ENCODE results near the gene THUMPD1.

THUMPD1 gene

GRCh38 chr16:20740901-20741521 lies 607 bp downstream of the THUMPD1 start:
- no peak for TF ChIP-seq CTCF (IDR thresholded peaks at IDR 0.05; ENCODE audit: insufficient read depth, low read depth, low read length, missing control alignments)
- DNase-seq (ENCODE audit: low read depth) = peak; percentile 91

GRCh38 chr16:20740007-20740883 lies 1.4 kb downstream of the THUMPD1 start:
- H3K4me3 ChIP-seq (ENCODE audit: low read depth, low read length) = peak overlapping the region; percentile 97
- DNase-seq (ENCODE audit: low read depth) = peak; percentile 40
- peak; percentile 29 for TF ChIP-seq CTCF (IDR thresholded peaks at IDR 0.05; ENCODE audit: insufficient read depth, low read depth, low read length, missing control alignments)

More at GRCh38 chr16:20740901-20741521, 607 bp downstream of the THUMPD1 start:
- peak overlapping the region; percentile 97 for H3K4me3 ChIP-seq (ENCODE audit: low read depth, low read length)

- DNase-seq (ENCODE audit: low read depth) = no peak
- TF ChIP-seq CTCF (IDR thresholded peaks at IDR 0.05; ENCODE audit: insufficient read depth, low read depth, low read length, missing control alignments) = no peak
- no peak overlapping the region for H3K4me3 ChIP-seq (ENCODE audit: low read depth, low read length)
Observed at GRCh38 chr16:20735490-20735889, 6.1 kb downstream of the THUMPD1 start.

- TF ChIP-seq CTCF (IDR thresholded peaks at IDR 0.05; ENCODE audit: insufficient read depth, low read depth, low read length, missing control alignments) = no peak
- no peak for DNase-seq (ENCODE audit: low read depth)
- no peak overlapping the region for H3K4me3 ChIP-seq (ENCODE audit: low read depth, low read length)
Observed at GRCh38 chr16:20734782-20735181, 6.8 kb downstream of the THUMPD1 start.

- DNase-seq (ENCODE audit: low read depth) = no peak
- no peak for TF ChIP-seq CTCF (IDR thresholded peaks at IDR 0.05; ENCODE audit: insufficient read depth, low read depth, low read length, missing control alignments)
- H3K4me3 ChIP-seq (ENCODE audit: low read depth, low read length) = no peak overlapping the region
Observed at GRCh38 chr16:20734056-20734455, 7.6 kb downstream of the THUMPD1 start.

- no peak for TF ChIP-seq CTCF (IDR thresholded peaks at IDR 0.05; ENCODE audit: insufficient read depth, low read depth, low read length, missing control alignments)
Observed at GRCh38 chr16:20729141-20729540, 12.5 kb downstream of the THUMPD1 start.

More at GRCh38 chr16:20729141-20729540, 12.5 kb downstream of the THUMPD1 start:
- H3K4me3 ChIP-seq (ENCODE audit: low read depth, low read length) = no peak overlapping the region
- no peak for DNase-seq (ENCODE audit: low read depth)
